Endothelial cell of umbilical vein (primary cell): Measurements from ENCODE around the gene PLEKHH2. TPM values are rescaled to one million over a fixed set of nuclear protein-coding genes. Genes with fewer than 3 reads are reported as not detected.

Experiments
- BruUV-seq: library from RNA; stranded (reverse); fragments of 400-500 nt; replicated peaks from 2 replicates; lab custom pipeline; 2021; lab: Mats Ljungman, UMichigan
- CTCF ChIA-PET: fragments of 300-600, 350-600 bp; sonication (Branson Sonifier 250); formaldehyde crosslinking; loops from one replicate; lab custom pipeline; 2021; ENCODE audit warnings: antibody characterized with exemption, inconsistent platforms; lab: Charles Lee
- POLR2A ChIA-PET: fragments of 300-600, 350-600 bp; sonication (Branson Sonifier 250); formaldehyde crosslinking; loops from one replicate; lab custom pipeline; 2021; ENCODE audit warnings: antibody characterized with exemption, inconsistent platforms; lab: Charles Lee
- DNase-seq: peaks from one replicate; pipeline ENCODE4 v3.0.0-alpha.2; 2011; ENCODE audit warnings: low read depth, low spot score
- FAIRE-seq: peaks from 2 replicates; lab custom pipeline; 2011; peaks lifted over from hg19 to GRCh38; lab: Jason Lieb, UNC
- H2AFZ ChIP-seq: 2 replicates; pipeline ENCODE4 v1.6.0; 2012; ENCODE audit warnings: low read depth, low read length, control low read depth, inconsistent platforms
- H3K27ac ChIP-seq: 2 replicates; pipeline ENCODE4 v1.5.1; 2011; ENCODE audit warnings: low read depth, mild to moderate bottlenecking, control low read depth, low read length, moderate library complexity; ENCODE audit not compliant: insufficient read depth
- H3K27me3 ChIP-seq, 2 experiments: 2 replicates each; pipeline versions ENCODE4 v1.6.0 to v1.6.1; 2011; ENCODE audit warnings: low read length in 2 of 2, mixed read lengths in 1 of 2; ENCODE audit not compliant: control insufficient read depth in 2 of 2, insufficient read depth in 2 of 2
- H3K36me3 ChIP-seq, 2 experiments: 2 replicates in 1 of 2; 3 replicates in 1 of 2; pipeline ENCODE4 v1.5.1; 2011; ENCODE audit warnings: low read length in 2 of 2, mild to moderate bottlenecking in 1 of 2, moderate library complexity in 1 of 2; ENCODE audit not compliant: control insufficient read depth in 2 of 2, insufficient read depth in 2 of 2; ENCODE audit errors: extremely low read depth in 1 of 2
- H3K4me1 ChIP-seq: 3 replicates; pipeline ENCODE4 v1.5.1; 2011; ENCODE audit warnings: mild to moderate bottlenecking, low read length; ENCODE audit not compliant: control insufficient read depth, insufficient read depth; ENCODE audit errors: extremely low read depth
- H3K4me2 ChIP-seq: 2 replicates; pipeline ENCODE4 v1.6.1; 2011; ENCODE audit warnings: low read length, control low read depth, mixed read lengths; ENCODE audit not compliant: insufficient read depth
- H3K4me3 ChIP-seq, 3 experiments: fragments of 200-600 bp in 1 of 3; sonication (generic), shearing (Covaris generic) in 1 of 3; replicated peaks in 1 of 3; 2 replicates each; pipeline ENCODE4 v1.5.1; 2011 to 2016; ENCODE audit warnings: control low read depth in 3 of 3, low read length in 3 of 3, mild to moderate bottlenecking in 2 of 3, inconsistent platforms in 1 of 3, low read depth in 1 of 3, moderate library complexity in 1 of 3; ENCODE audit not compliant: insufficient read depth in 1 of 3
- H3K79me2 ChIP-seq: 2 replicates; pipeline ENCODE4 v1.6.0; 2012; ENCODE audit warnings: low read length, inconsistent platforms; ENCODE audit not compliant: control insufficient read depth, insufficient read depth
- H3K9ac ChIP-seq: replicated peaks from 2 replicates; pipeline ENCODE3; 2011; ENCODE audit warnings: low read length, control low read depth; ENCODE audit not compliant: insufficient read depth; ENCODE audit errors: extremely low read depth
- H3K9me1 ChIP-seq: replicated peaks from 3 replicates; pipeline ENCODE4 v1.6.0; 2011; ENCODE audit warnings: mild to moderate bottlenecking, low read length; ENCODE audit not compliant: control insufficient read depth, insufficient read depth; ENCODE audit errors: extremely low read depth
- H3K9me3 ChIP-seq: replicated peaks from 2 replicates; pipeline ENCODE4 v1.5.1; 2012; ENCODE audit warnings: low read length, inconsistent platforms; ENCODE audit not compliant: control insufficient read depth, insufficient read depth
- H4K20me1 ChIP-seq: replicated peaks from 2 replicates; pipeline ENCODE3; 2011; ENCODE audit warnings: mild to moderate bottlenecking, low read length; ENCODE audit not compliant: control insufficient read depth, insufficient read depth; ENCODE audit errors: extremely low read depth
- EZH2 ChIP-seq: IDR thresholded peaks from 2 replicates; pipeline ENCODE4 v1.6.1; 2012; ENCODE audit warnings: borderline replicate concordance, low read depth, mild to moderate bottlenecking, moderate library complexity, low read length, inconsistent platforms; ENCODE audit not compliant: severe bottlenecking
- FOS ChIP-seq: IDR thresholded peaks from 2 replicates; pipeline ENCODE4 v1.6.1; 2011; ENCODE audit warnings: mild to moderate bottlenecking, low read length, moderate library complexity, borderline replicate concordance; ENCODE audit not compliant: insufficient read depth
- GATA2 ChIP-seq: IDR thresholded peaks from 2 replicates; pipeline ENCODE4 v1.7.0; 2011; ENCODE audit warnings: low read depth, mild to moderate bottlenecking, moderate library complexity, mixed read lengths, low read length; ENCODE audit not compliant: insufficient read length, insufficient read depth
- JUN ChIP-seq: IDR thresholded peaks from 2 replicates; pipeline ENCODE4 v1.6.1; 2011; ENCODE audit warnings: borderline replicate concordance, low read depth; ENCODE audit not compliant: insufficient read length, insufficient read depth
- MYC ChIP-seq: IDR thresholded peaks from one replicate; pipeline ENCODE4 v1.6.1; 2011; ENCODE audit warnings: mild to moderate bottlenecking, low read depth, low read length
- POLR2A ChIP-seq: IDR thresholded peaks from 2 replicates; pipeline ENCODE4 v1.6.1; 2012; ENCODE audit warnings: low read depth, mild to moderate bottlenecking, control low read depth, low read length
- POLR2AphosphoS5 ChIP-seq: IDR thresholded peaks from 2 replicates; pipeline ENCODE4 v1.6.1; 2012; ENCODE audit warnings: low read depth, mild to moderate bottlenecking, control low read depth, low read length, moderate library complexity; ENCODE audit not compliant: insufficient read depth
- dilution Hi-C: fragments of 300-500 bp; cut with MboI; formaldehyde crosslinking; loops from one replicate; pipeline ENCODE4 v1.15.0; 2019; ENCODE audit warnings: low sequenced_read_pairs; ENCODE audit not compliant: extremely low pct_ligation_motif_present
- intact Hi-C: fragments of 100-400 bp; cut with micrococcal nuclease; formaldehyde crosslinking; loops from one replicate; pipeline ENCODE4 v1.10.0; 2022
- polyA plus RNA-seq, 4 experiments: library from polyadenylated mRNA; depleted of rRNA in 3 of 4; stranded (reverse) in 3 of 4; unstranded in 1 of 4; fragments of >200 nt; gene quantifications; 2 replicates each; pipeline versions ENCODE4 v1.2.1 to v1.2.3, GENCODE V29; 2011 to 2012; ENCODE audit warnings: missing spikeins in 1 of 4
- total RNA-seq: library from RNA; stranded (reverse); gene quantifications from 2 replicates; pipeline ENCODE4 v1.2.3, GENCODE V29; 2021
- TF ChIP-seq, protein P1 (sequence below), 2 donors: IDR thresholded peaks; 1 replicate in 1 of 2; 2 replicates in 1 of 2; pipeline ENCODE4 v1.5.1; 2011; ENCODE audit warnings: low read length in 2 of 2, mild to moderate bottlenecking in 2 of 2, moderate library complexity in 2 of 2, control low read depth in 1 of 2, inconsistent platforms in 1 of 2, low read depth in 1 of 2; ENCODE audit not compliant: insufficient read depth in 1 of 2; ENCODE audit errors: extremely low read depth in 1 of 2
- TF ChIP-seq, protein P2 (sequence below): IDR thresholded peaks from 2 replicates; pipeline ENCODE4 v1.6.1; 2011; ENCODE audit not compliant: insufficient read depth, insufficient read length

Gene PLEKHH2
- total and polyA plus RNA-seq, 2 donors (not counting 3 experiments of a cell fraction or from before 2014, with no cell fraction given) = 0.41 to 0.58 TPM

DNA sequence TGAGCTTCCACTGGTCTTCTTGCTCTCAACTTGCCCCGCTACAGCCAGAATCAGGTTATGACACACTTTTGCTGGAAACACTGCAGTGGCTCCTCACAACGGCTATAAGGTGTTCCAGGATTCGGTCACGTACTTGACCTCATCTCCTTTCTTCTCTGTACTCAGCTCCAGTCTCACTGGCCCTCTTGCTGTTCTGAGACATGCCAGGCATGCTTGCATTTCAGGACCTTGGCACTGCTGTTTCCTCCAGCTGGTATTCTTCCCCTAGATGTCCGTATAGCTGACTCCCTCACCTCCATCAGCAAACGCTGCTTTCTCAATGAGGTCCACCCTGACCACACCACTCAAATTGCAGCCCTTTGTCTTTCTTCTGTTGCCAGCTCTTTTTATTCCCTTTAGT is 71.1 kb downstream of the PLEKHH2 start:
- no peak for TF ChIP-seq POLR2A
- no peak for TF ChIP-seq POLR2AphosphoS5
- TF ChIP-seq, protein P1, sequence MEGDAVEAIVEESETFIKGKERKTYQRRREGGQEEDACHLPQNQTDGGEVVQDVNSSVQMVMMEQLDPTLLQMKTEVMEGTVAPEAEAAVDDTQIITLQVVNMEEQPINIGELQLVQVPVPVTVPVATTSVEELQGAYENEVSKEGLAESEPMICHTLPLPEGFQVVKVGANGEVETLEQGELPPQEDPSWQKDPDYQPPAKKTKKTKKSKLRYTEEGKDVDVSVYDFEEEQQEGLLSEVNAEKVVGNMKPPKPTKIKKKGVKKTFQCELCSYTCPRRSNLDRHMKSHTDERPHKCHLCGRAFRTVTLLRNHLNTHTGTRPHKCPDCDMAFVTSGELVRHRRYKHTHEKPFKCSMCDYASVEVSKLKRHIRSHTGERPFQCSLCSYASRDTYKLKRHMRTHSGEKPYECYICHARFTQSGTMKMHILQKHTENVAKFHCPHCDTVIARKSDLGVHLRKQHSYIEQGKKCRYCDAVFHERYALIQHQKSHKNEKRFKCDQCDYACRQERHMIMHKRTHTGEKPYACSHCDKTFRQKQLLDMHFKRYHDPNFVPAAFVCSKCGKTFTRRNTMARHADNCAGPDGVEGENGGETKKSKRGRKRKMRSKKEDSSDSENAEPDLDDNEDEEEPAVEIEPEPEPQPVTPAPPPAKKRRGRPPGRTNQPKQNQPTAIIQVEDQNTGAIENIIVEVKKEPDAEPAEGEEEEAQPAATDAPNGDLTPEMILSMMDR (IDR thresholded peaks at IDR 0.05; ENCODE audit: extremely low read depth in 1 of 2, insufficient read depth in 1 of 2, low read depth in 1 of 2, low read length in 2 of 2) = no peak
- no peak for TF ChIP-seq EZH2
- TF ChIP-seq, protein P2, sequence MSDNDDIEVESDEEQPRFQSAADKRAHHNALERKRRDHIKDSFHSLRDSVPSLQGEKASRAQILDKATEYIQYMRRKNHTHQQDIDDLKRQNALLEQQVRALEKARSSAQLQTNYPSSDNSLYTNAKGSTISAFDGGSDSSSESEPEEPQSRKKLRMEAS = no peak
- no peak for TF ChIP-seq GATA2
- TF ChIP-seq MYC = no peak
- TF ChIP-seq FOS = no peak
- no peak for TF ChIP-seq JUN

More for the DNA sequence above, 71.1 kb downstream of the PLEKHH2 start:
- DNase-seq = no peak
- ChIA-PET POLR2A (no interaction called here), CTCF (interaction anchor here (1.9 to 2.7 kb wide), 2 partner anchors 9 to 11 kb away, joined by 4 to 12 read pairs; no protein-coding TSS in a partner anchor)
- FAIRE-seq = no peak
- no peak overlapping the region for H3K4me2 ChIP-seq
- H3K79me2 ChIP-seq = no peaks in the 10 kb centered on the region
- no TSS peak for BruUV-seq
- no peak overlapping the region for H3K27ac ChIP-seq
- H3K9me1 ChIP-seq = no peaks in the 10 kb centered on the region
- peak overlapping the region; percentile 3 for H2AFZ ChIP-seq
- dilution Hi-C loops = no loop called here
- intact Hi-C loops = no loop called here
- no peak overlapping the region for H3K9ac ChIP-seq
- no peak overlapping the region for H3K4me3 ChIP-seq
- H3K27me3 ChIP-seq = no peaks in the 10 kb centered on the region
- H3K9me3 ChIP-seq = no peaks in the 10 kb centered on the region
- no peaks in the 10 kb centered on the region for H3K36me3 ChIP-seq
- no peaks in the 10 kb centered on the region for H4K20me1 ChIP-seq
- H3K4me1 ChIP-seq = peaks cover 9% of the 10 kb centered on the region
